OCI-LY1 (cell line): ENCODE data around the gene SIX5.
A peak's percentile ranks its signal among the peaks of the same experiment; 100 is the strongest.

ENCODE experiments used
- H2AFZ ChIP-seq: fragments of 200-600 bp; sonication (generic), shearing (Covaris generic); 2 replicates; pipeline ENCODE4 v1.6.0; 2014; ENCODE audit warnings: antibody characterized with exemption, mild to moderate bottlenecking, low read length
- H3F3A ChIP-seq: fragments of 200-600 bp; sonication (generic), shearing (Covaris generic); 2 replicates; pipeline ENCODE4 v1.6.0; 2014; ENCODE audit warnings: mild to moderate bottlenecking, antibody characterized with exemption, low read length, moderate library complexity; ENCODE audit not compliant: insufficient read depth
- H3K27ac ChIP-seq: fragments of 200-600 bp; sonication (generic); 2 replicates; pipeline ENCODE4 v1.5.1; 2014; ENCODE audit warnings: low read length, mixed run types, mild to moderate bottlenecking, low read depth; ENCODE audit not compliant: poor library complexity, severe bottlenecking
- H3K27me3 ChIP-seq: fragments of 200-600 bp; sonication (generic); 2 replicates; pipeline ENCODE4 v1.6.0; 2014; ENCODE audit warnings: antibody characterized with exemption, mild to moderate bottlenecking, low read length, moderate library complexity; ENCODE audit not compliant: insufficient read depth
- H3K36me3 ChIP-seq: fragments of 200-600 bp; sonication (generic); 2 replicates; pipeline ENCODE4 v1.6.1; 2014; ENCODE audit warnings: mild to moderate bottlenecking, antibody characterized with exemption, low read length, moderate library complexity, mixed read lengths; ENCODE audit not compliant: insufficient read depth
- H3K4me1 ChIP-seq: fragments of 200-600 bp; sonication (generic); 2 replicates; pipeline ENCODE4 v1.5.1; 2014; ENCODE audit warnings: mild to moderate bottlenecking, low read length, moderate library complexity; ENCODE audit not compliant: insufficient read depth, severe bottlenecking
- H3K4me2 ChIP-seq: fragments of 200-600 bp; sonication (generic), shearing (Covaris generic); 2 replicates; pipeline ENCODE4 v1.6.1; 2014; ENCODE audit warnings: low read length
- H3K4me3 ChIP-seq: fragments of 200-600 bp; sonication (generic); 2 replicates; pipeline ENCODE4 v1.5.1; 2014; ENCODE audit warnings: low read length, low read depth, mild to moderate bottlenecking, mixed read lengths; ENCODE audit not compliant: poor library complexity, severe bottlenecking
- H3K79me2 ChIP-seq: fragments of 200-600 bp; shearing (Covaris generic); 2 replicates; pipeline ENCODE4 v1.6.1; 2016; ENCODE audit warnings: mixed run types, low read length, mixed read lengths; ENCODE audit not compliant: insufficient read depth
- H3K9ac ChIP-seq: fragments of 200-600 bp; sonication (generic), shearing (Covaris generic); 2 replicates; pipeline ENCODE4 v1.6.1; 2014; ENCODE audit warnings: mild to moderate bottlenecking, low read length, mixed read lengths
- H3K9me2 ChIP-seq: fragments of 200-600 bp; sonication (generic), shearing (Covaris generic); 2 replicates; pipeline ENCODE4 v1.6.1; 2014; ENCODE audit warnings: low read depth, mild to moderate bottlenecking, low read length, mixed read lengths
- H3K9me3 ChIP-seq: fragments of 200-600 bp; shearing (Covaris generic); 2 replicates; pipeline ENCODE4 v1.6.1; 2014; ENCODE audit warnings: low read length, mixed read lengths
- H4K20me1 ChIP-seq: fragments of 200-600 bp; sonication (generic), shearing (Covaris generic); 2 replicates; pipeline ENCODE4 v1.6.0; 2016; ENCODE audit warnings: mild to moderate bottlenecking, low read length; ENCODE audit not compliant: insufficient read depth
- CTCF ChIP-seq: fragments of 200-600 bp; sonication (generic), shearing (Covaris generic); IDR thresholded peaks from 2 replicates; pipeline ENCODE4 v1.5.1; 2017; ENCODE audit warnings: mild to moderate bottlenecking, antibody characterized with exemption, low read length, moderate library complexity, mixed read lengths
- EZH2 ChIP-seq: fragments of 200-600 bp; sonication (generic), shearing (Covaris generic); IDR thresholded peaks from 2 replicates; pipeline ENCODE4 v1.8.0; 2017; ENCODE audit warnings: borderline replicate concordance, mixed run types, mild to moderate bottlenecking, antibody characterized with exemption, low read length, moderate library complexity, mixed read lengths

The SIX5 gene

DNA sequence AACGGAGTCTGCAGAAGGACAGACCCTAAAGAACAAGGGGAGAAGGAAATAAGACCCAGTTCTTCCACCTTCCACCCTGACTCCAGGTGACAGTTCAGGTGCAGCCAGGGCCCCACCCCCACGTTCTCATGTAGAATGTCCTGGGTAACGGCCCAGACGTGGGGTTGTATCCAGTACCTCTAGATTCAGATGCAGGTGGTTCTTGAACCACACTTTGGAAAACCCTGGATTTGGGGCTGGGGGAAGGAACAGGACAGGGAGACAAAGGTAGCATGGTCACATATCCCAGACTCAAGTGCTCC, 11.0 kb upstream of the SIX5 start:
- no peak overlapping the region for H3K27ac ChIP-seq
- H3K9me3 ChIP-seq: no peaks in the 10 kb centered on the region
- TF ChIP-seq EZH2: no peak
- TF ChIP-seq CTCF: no peak
- no peaks in the 10 kb centered on the region for H3K27me3 ChIP-seq
- no peaks in the 10 kb centered on the region for H3K79me2 ChIP-seq
- no peaks in the 10 kb centered on the region for H3F3A ChIP-seq
- H3K4me3 ChIP-seq: no peak overlapping the region
- H3K4me1 ChIP-seq: peaks cover 10% of the 10 kb centered on the region
- no peak overlapping the region for H3K4me2 ChIP-seq
- H4K20me1 ChIP-seq: no peaks in the 10 kb centered on the region
- H3K9ac ChIP-seq: no peak overlapping the region
- no peaks in the 10 kb centered on the region for H3K9me2 ChIP-seq
- H2AFZ ChIP-seq: no peak overlapping the region
- 0 out of 2 replicates have a peak, but pooled peaks cover 4% of the 10 kb centered on the region for H3K36me3 ChIP-seq

- TF ChIP-seq EZH2 (no peak), CTCF (peak; percentile 93)
- peak overlapping the region; percentile 40; the same call in 1 of the 2 replicates for H3K9ac ChIP-seq
- H3K27me3 ChIP-seq: no peaks in the 10 kb centered on the region
- H3K9me2 ChIP-seq: no peaks in the 10 kb centered on the region
- no peaks in the 10 kb centered on the region for H3K9me3 ChIP-seq
- peak overlapping the region; percentile 48 for H3K4me3 ChIP-seq
- no peak overlapping the region for H3K27ac ChIP-seq
- peaks cover 10% of the 10 kb centered on the region for H3K4me1 ChIP-seq
- no peaks in the 10 kb centered on the region for H3K79me2 ChIP-seq
- H4K20me1 ChIP-seq: no peaks in the 10 kb centered on the region
- H2AFZ ChIP-seq: no peak overlapping the region
- peak overlapping the region; percentile 66 for H3K4me2 ChIP-seq
- H3K36me3 ChIP-seq: 0 out of 2 replicates have a peak, but pooled peaks cover 4% of the 10 kb centered on the region
- no peaks in the 10 kb centered on the region for H3F3A ChIP-seq
Observed at GRCh38 chr19:45779231-45780145, 10.4 kb upstream of the SIX5 start.

GRCh38 chr19:45778010-45778661, 9.1 kb upstream of the SIX5 start:
- H3K4me3 ChIP-seq: no peak overlapping the region
- no peaks in the 10 kb centered on the region for H3K79me2 ChIP-seq
- no peak overlapping the region for H3K27ac ChIP-seq
- H3K9me2 ChIP-seq: no peaks in the 10 kb centered on the region
- peaks cover 17% of the 10 kb centered on the region for H3K4me1 ChIP-seq
- no peaks in the 10 kb centered on the region for H3F3A ChIP-seq
- no peak overlapping the region for H2AFZ ChIP-seq
- H3K9ac ChIP-seq: no peak overlapping the region
- no peaks in the 10 kb centered on the region for H4K20me1 ChIP-seq
- no peaks in the 10 kb centered on the region for H3K9me3 ChIP-seq
- no peaks in the 10 kb centered on the region for H3K27me3 ChIP-seq
- no peak overlapping the region for H3K4me2 ChIP-seq
- TF ChIP-seq EZH2: no peak
- TF ChIP-seq CTCF: no peak
- H3K36me3 ChIP-seq: 0 out of 2 replicates have a peak, but pooled peaks cover 4% of the 10 kb centered on the region
